Right lobe of liver (tissue), 6 donors: Measurements from ENCODE around the gene ATG14. TPM values are rescaled to one million over a fixed set of nuclear protein-coding genes. Genes with fewer than 3 reads are reported as not detected.

Experiments
- ATAC-seq, 4 donors: fragments of 200-7000 bp; cut with Tn5 transposase; one replicate each; pipeline ENCODE4 v1.9.1; 2020; ENCODE audit warnings: mild to moderate bottlenecking in 4 of 4, moderate library complexity in 4 of 4
- DNase-seq, 3 donors: peaks; one replicate each; pipeline ENCODE4 v3.0.0-alpha.2; 2020
- H3K27ac ChIP-seq, 3 donors: fragments of 200-600 bp; one replicate each; pipeline ENCODE4 v1.8.0; 2022
- H3K27me3 ChIP-seq, 2 donors: fragments of 200-600 bp; one replicate each; pipeline ENCODE4 v1.8.0; 2022
- H3K36me3 ChIP-seq, 4 donors: fragments of 200-600 bp; sonication (generic) in 1 of 4; one replicate each; pipeline versions ENCODE4 v1.5.1 to v1.8.0; 2017 to 2022; ENCODE audit warnings: control low read depth in 1 of 4
- H3K4me1 ChIP-seq, 4 donors: fragments of 200-600 bp; sonication (generic) in 1 of 4; one replicate each; pipeline versions ENCODE4 v1.5.1 to v1.8.0; 2017 to 2022; ENCODE audit warnings: control low read depth in 1 of 4
- H3K4me3 ChIP-seq, 3 donors: fragments of 200-600 bp; one replicate each; pipeline ENCODE4 v1.8.0; 2022
- H3K9me3 ChIP-seq, 4 donors: fragments of 200-600 bp; sonication (generic) in 1 of 4; one replicate each; pipeline versions ENCODE4 v1.5.1 to v1.8.0; 2017 to 2022; ENCODE audit warnings: control low read depth in 1 of 4
- CTCF ChIP-seq, 4 donors: fragments of 200-600 bp in 3 of 4; fragments of 450-650 bp in 1 of 4; IDR thresholded peaks; one replicate each; pipeline versions ENCODE4 v1.5.1 to v1.8.0; 2016 to 2022; ENCODE audit warnings: antibody characterized with exemption in 4 of 4, mild to moderate bottlenecking in 2 of 4
- POLR2A ChIP-seq: fragments of 450-650 bp; IDR thresholded peaks from one replicate; pipeline ENCODE4 v1.6.1; 2017; ENCODE audit warnings: antibody characterized with exemption, mild to moderate bottlenecking
- WGBS: methylation state at CpG from one replicate; pipeline ENCODE4 v1.1.6; 2018; ENCODE audit warnings: low coverage, low lambda C conversion rate; ENCODE audit not compliant: insufficient coverage; ENCODE audit errors: missing lambda C conversion rate; 5-methylcytosine and 5-hydroxymethylcytosine counted together
- intact Hi-C, 2 donors: fragments of 100-400 bp; cut with DNase I; formaldehyde crosslinking; loops; one replicate each; pipeline versions ENCODE4 v1.11.2 to v1.14.1; 2022
- total RNA-seq, 6 experiments: library from RNA; depleted of rRNA in 2 of 6; stranded (reverse); fragments of >200 nt in 2 of 6; fragmentation: NEBNext Ultra II Directional in 3 of 6; extraction: Animal tissue kit (Norgen Biotek cat#: 25700) in 3 of 6; gene quantifications; one replicate each; pipeline versions ENCODE4 v1.1.0 to v1.2.4, GENCODE V29; 2016 to 2023
- donor health status: DM: no; HTN: yes; CAD: no.
- donor health status: DM: no; HTN: no; CAD: no.
- donor health status: DM: no; HTN: no; CAD: no.
- donor health status: DM: no; HTN: yes; CAD: no.
- donor health status: DM: no; HTN: yes; CAD: no.

Gene ATG14
- total RNA-seq, 6 experiments from 2014 or later, result 4.0 to 4.7 (median 4.2) TPM

- TF ChIP-seq POLR2A (no peak), CTCF (IDR thresholded peaks at IDR 0.05) (no peak)
- no peak for ATAC-seq
- Histone ChIP-seq H3K36me3 (no peaks in the 10 kb centered on the region), H3K4me3 (no peak overlapping the region), H3K4me1 (no peaks in the 10 kb centered on the region), H3K27me3 (no peaks in the 10 kb centered on the region), H3K9me3 (no peaks in the 10 kb centered on the region), H3K27ac (no peak overlapping the region)
- intact Hi-C loops, result no loop called here
- WGBS, result 74% methylated on average over 5 of the region's 5 CpGs
- no peak for DNase-seq
These were observed 7.3 kb downstream of the ATG14 start for GRCh38 chr14:55404173-55404854.

- no peak for ATAC-seq
- whole genome bisulfite sequencing, result 88% methylated on average over 2 of the region's 6 CpGs
- H3K4me3 ChIP-seq, result no peak overlapping the region
- no peaks in the 10 kb centered on the region for H3K4me1 ChIP-seq
- no peak for TF ChIP-seq POLR2A
- TF ChIP-seq CTCF (IDR thresholded peaks at IDR 0.05), result no peak
- no peak overlapping the region for H3K27ac ChIP-seq
- no peaks in the 10 kb centered on the region for H3K27me3 ChIP-seq
- H3K9me3 ChIP-seq, result no peaks in the 10 kb centered on the region
- H3K36me3 ChIP-seq, result no peaks in the 10 kb centered on the region
- intact Hi-C loops, result no loop called here
- DNase-seq, result no peak
These were observed 9.9 kb downstream of the ATG14 start for GRCh38 chr14:55401751-55402150.

GRCh38 chr14:55399852-55400251 is 11.8 kb downstream of the ATG14 start:
- WGBS, result 94% methylated on average over 2 of the region's 2 CpGs
- ATAC-seq, result no peak
- H3K9me3 ChIP-seq, result no peaks in the 10 kb centered on the region
- intact Hi-C loops, result no loop called here
- TF ChIP-seq POLR2A (no peak), CTCF (IDR thresholded peaks at IDR 0.05) (no peak)
- H3K27ac ChIP-seq, result no peak overlapping the region
- H3K4me1 ChIP-seq, result no peaks in the 10 kb centered on the region
- no peaks in the 10 kb centered on the region for H3K36me3 ChIP-seq
- H3K4me3 ChIP-seq, result no peak overlapping the region
- no peak for DNase-seq
- no peaks in the 10 kb centered on the region for H3K27me3 ChIP-seq

GRCh38 chr14:55399183-55399582 is 12.4 kb downstream of the ATG14 start:
- no peaks in the 10 kb centered on the region for H3K4me1 ChIP-seq
- no peak for ATAC-seq
- 82% methylated on average over 1 of the region's 1 CpG for WGBS

More at GRCh38 chr14:55399183-55399582, 12.4 kb downstream of the ATG14 start:
- Histone ChIP-seq H3K4me3 (no peak overlapping the region), H3K27me3 (no peaks in the 10 kb centered on the region), H3K9me3 (no peaks in the 10 kb centered on the region), H3K36me3 (no peaks in the 10 kb centered on the region), H3K27ac (no peak overlapping the region)
- TF ChIP-seq POLR2A (no peak), CTCF (IDR thresholded peaks at IDR 0.05) (no peak)
- intact Hi-C loops, result no loop called here
- DNase-seq, result no peak
